ENCODE data around the gene SPATA6L. TPM values are rescaled to one million over a fixed set of nuclear protein-coding genes. Genes with fewer than 3 reads are reported as not detected.

The SPATA6L gene
- total and polyA plus RNA-seq, 9 of the 15 experiments (the other 6 are each of a cell fraction or from before 2014, with no cell fraction given): 0.03 to 1.00 (median 0.08) TPM; not detected in 4

- BruUV-seq (replicated peaks): no TSS peak
- no peak for TF ChIP-seq LARP7 (IDR thresholded peaks at IDR 0.05)
- TF ChIP-seq ZNF165 (CRISPR knock-in tag; IDR thresholded peaks at IDR 0.05; ENCODE audit: borderline replicate concordance): no peak
- TF ChIP-seq POLR2AphosphoS5 (IDR thresholded peaks at IDR 0.05; ENCODE audit: control insufficient read depth, insufficient read depth, low read depth, low read length): no peak
- TF ChIP-seq ZNF277 (CRISPR knock-in tag; IDR thresholded peaks at IDR 0.05; ENCODE audit: borderline replicate concordance): no peak
- no peak for TF ChIP-seq ATF3 (IDR thresholded peaks at IDR 0.05)
- no peak for TF ChIP-seq ATF3 (CRISPR knock-in tag; conservative IDR thresholded peaks at IDR 0.05)
- no peak for TF ChIP-seq PHB (CRISPR knock-in tag; IDR thresholded peaks at IDR 0.05)
- no peak for TF ChIP-seq ETV1 (tag; conservative IDR thresholded peaks at IDR 0.05; ENCODE audit: low read depth)
- no peak for TF ChIP-seq U2AF1 (optimal IDR thresholded peaks at IDR 0.05; ENCODE audit: low read depth, low read length)
- no peak for TF ChIP-seq RFX5 (IDR thresholded peaks at IDR 0.05; ENCODE audit: low read depth, low read length)
- no peak for TF ChIP-seq USF2 (CRISPR knock-in tag; IDR thresholded peaks at IDR 0.05)
- TF ChIP-seq CTBP1 (IDR thresholded peaks at IDR 0.05; ENCODE audit: borderline replicate concordance): no peak
- TF ChIP-seq ELK3 (CRISPR knock-in tag; IDR thresholded peaks at IDR 0.05): no peak
- no peak for TF ChIP-seq ZSCAN32 (CRISPR knock-in tag; IDR thresholded peaks at IDR 0.05)
- no peak for TF ChIP-seq DIDO1 (tag; IDR thresholded peaks at IDR 0.05; ENCODE audit: low read depth)
- TF ChIP-seq DPF2 (IDR thresholded peaks at IDR 0.05): no peak
- no peak for TF ChIP-seq ZNF398 (CRISPR knock-in tag; IDR thresholded peaks at IDR 0.05)
- no peak for DNase-seq (ENCODE audit: extremely low read depth in 1 of 4, low spot score in 3 of 4)
- Histone ChIP-seq H3K9me1 (ENCODE audit: control insufficient read depth, insufficient read depth, low read length) (no peaks in the 10 kb centered on the region), H3K9me3 (replicated peaks; ENCODE audit: control insufficient read depth, insufficient read depth, low read depth, low read length) (no peaks in the 10 kb centered on the region), H2AFZ (ENCODE audit: low read depth, low read length) (no peak overlapping the region), H4K20me1 (replicated peaks; ENCODE audit: control insufficient read depth, insufficient read depth, low read length) (no peaks in the 10 kb centered on the region), H3K4me3 (no peak overlapping the region), H3K27ac (ENCODE audit: extremely low read depth, low read depth, low read length) (no peak overlapping the region), H3K4me2 (ENCODE audit: insufficient read depth, low read length) (no peak overlapping the region), H3K27me3 (ENCODE audit: control insufficient read depth in 2 of 2, insufficient read depth in 2 of 2, low read length in 2 of 2) (no peaks in the 10 kb centered on the region), H3K36me3 (ENCODE audit: control insufficient read depth, insufficient read depth, low read length) (no peaks in the 10 kb centered on the region), H3K9ac (ENCODE audit: insufficient read depth in 1 of 2, low read depth in 2 of 2, low read length in 2 of 2) (no peak overlapping the region), H3K4me1 (replicated peaks in 1 of 2; ENCODE audit: control insufficient read depth in 2 of 2, insufficient read depth in 2 of 2, low read length in 2 of 2) (peaks cover 0 to 5% of the 10 kb centered on the region in 2 experiments; a peak in 2 of 5 replicates), H3K79me2 (ENCODE audit: control insufficient read depth, insufficient read depth, low read length) (no peaks in the 10 kb centered on the region)
- no peak for FAIRE-seq
- WGBS (ENCODE audit: insufficient coverage, low coverage, missing lambda C conversion rate): 50% methylated on average over 3 of the region's 3 CpGs
- POLR2A ChIA-PET: interaction anchor here (0.6 kb wide), 1 partner anchor 44 kb away, joined by 3 read pairs; no protein-coding TSS in a partner anchor
- CTCF ChIA-PET (ENCODE audit: low intra/inter-chr PET ratio): no interaction called here
- in situ Hi-C loops (cut with MboI): no loop called here
- ATAC-seq: no peak
- intact Hi-C loops (cut with micrococcal nuclease): no loop called here
Observed at GRCh38 chr9:4670591-4670990, 4.3 kb upstream of the SPATA6L start.

Measured in K562 (cell line).